Measurements from ENCODE around the gene C1orf87.

C1orf87 gene

DNA sequence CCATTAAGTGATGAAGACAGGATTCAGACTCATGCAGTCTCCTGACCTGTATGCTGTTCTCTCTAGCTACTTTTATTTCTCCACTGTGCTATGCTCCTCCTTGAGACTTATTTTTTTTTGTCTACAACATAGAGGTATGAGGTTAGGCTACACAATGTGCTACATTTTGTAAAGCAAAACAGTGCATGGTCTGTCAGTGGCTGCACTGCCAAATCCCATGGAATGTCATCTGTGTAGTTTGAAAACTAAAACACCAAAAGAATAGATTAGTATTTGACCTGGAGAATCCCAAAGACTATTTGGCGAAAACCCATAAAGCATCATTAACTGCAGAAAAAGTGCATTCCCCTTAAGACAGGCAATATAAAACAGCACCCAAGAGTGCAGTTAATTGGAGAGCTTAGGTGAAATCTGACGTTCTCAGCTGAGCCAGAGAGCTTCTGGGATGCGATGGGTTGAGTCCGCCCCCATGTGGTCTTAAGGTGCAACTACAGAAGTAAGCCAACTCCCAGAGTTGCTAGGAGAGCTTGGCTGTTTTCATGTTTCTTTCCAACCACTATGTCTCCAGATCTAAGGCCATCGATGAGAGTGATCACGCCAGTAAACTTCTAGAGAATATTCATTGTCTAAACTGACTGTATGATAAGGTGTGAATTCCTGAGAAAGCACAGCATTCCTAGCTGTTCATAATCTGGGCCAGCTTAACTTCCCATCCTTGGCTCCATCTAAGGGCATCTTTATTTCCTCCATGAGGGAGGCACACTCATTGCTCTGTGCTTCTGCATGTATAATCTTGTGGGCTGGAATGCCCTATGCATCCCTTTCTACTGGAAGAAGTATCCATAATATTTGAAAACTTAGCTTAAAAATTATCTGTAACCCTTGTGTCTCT, 126.3 kb downstream of the C1orf87 start:
- Histone ChIP-seq H3K4me3 (ENCODE audit: low read length) (no peak overlapping the region), H3K36me3 (ENCODE audit: insufficient read depth, low read length) (no peaks in the 10 kb centered on the region), H3K27me3 (ENCODE audit: insufficient read depth, low read length) (peaks cover 4% of the 10 kb centered on the region), H2AFZ (ENCODE audit: low read depth, low read length) (no peak overlapping the region), H3K4me1 (ENCODE audit: insufficient read depth, low read length) (no peaks in the 10 kb centered on the region), H3K9me3 (ENCODE audit: low read length) (no peaks in the 10 kb centered on the region)

DNA sequence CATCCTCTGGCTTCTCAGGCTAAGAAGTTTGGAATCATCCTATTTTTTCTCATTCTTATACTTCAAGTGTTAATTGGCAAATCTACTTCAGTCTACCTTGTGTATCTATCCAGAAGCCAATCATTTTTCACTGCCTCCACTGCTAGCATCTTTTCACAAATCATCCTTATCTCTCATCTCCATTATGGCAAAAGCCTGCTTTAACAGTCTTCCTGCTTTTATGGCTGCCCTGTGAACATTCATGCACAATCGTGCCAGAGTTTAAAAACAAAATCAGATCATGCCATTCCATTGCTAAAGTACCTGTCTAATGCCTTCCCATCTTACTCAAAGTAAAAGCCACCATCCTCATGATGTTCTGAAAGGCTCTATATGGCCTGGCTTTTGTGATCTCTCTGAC, 127.8 kb downstream of the C1orf87 start:
- H3K4me1 ChIP-seq (ENCODE audit: insufficient read depth, low read length) = no peaks in the 10 kb centered on the region
- H3K9me3 ChIP-seq (ENCODE audit: low read length) = no peaks in the 10 kb centered on the region
- H3K36me3 ChIP-seq (ENCODE audit: insufficient read depth, low read length) = no peaks in the 10 kb centered on the region
- no peak overlapping the region for H2AFZ ChIP-seq (ENCODE audit: low read depth, low read length)
- H3K4me3 ChIP-seq (ENCODE audit: low read length) = no peak overlapping the region
- peaks cover 4% of the 10 kb centered on the region for H3K27me3 ChIP-seq (ENCODE audit: insufficient read depth, low read length)

Data from neuron (in vitro differentiated cells).